ENCODE data around the gene IL23R.

DNA sequence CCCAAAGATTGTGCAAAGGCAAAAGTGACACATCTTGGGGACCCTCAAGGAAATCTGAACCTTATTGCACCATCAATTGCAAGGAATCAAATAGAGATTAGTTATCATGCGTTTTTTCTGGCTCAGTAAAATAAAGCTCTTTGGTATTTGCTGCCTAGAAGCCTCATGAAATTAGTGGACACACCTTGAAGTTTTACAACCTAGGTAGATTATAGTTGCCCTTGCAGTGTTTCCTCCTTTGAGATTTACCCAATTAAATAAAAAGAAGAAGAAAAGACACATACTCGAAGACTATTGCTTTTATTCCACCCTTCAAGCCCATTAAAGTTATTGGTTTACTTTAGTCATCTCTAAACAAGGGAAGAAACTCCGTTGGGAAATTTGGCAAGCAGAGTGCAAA, 70.0 kb downstream of the IL23R start:
- no peak for TF ChIP-seq POLR2AphosphoS5 (IDR thresholded peaks at IDR 0.05; ENCODE audit: borderline replicate concordance, low read depth, low read length)
- TF ChIP-seq EZH2 (IDR thresholded peaks at IDR 0.05), result no peak
- TF ChIP-seq FOXP2 (optimal IDR thresholded peaks at IDR 0.05; ENCODE audit: control extremely low read depth, extremely low read length, insufficient read depth), result no peak
